Glutamatergic neuron (in vitro differentiated cells): ENCODE results near the gene EXO5. TPM values are rescaled to one million over a fixed set of nuclear protein-coding genes. Genes with fewer than 3 reads are reported as not detected.
"Not testable (repeated sequence)": the region's sequence is repeated elsewhere in the genome, so short reads cannot be mapped to it uniquely, and the experiment has no call there.

ENCODE experiments used
- DNase-seq: peaks from one replicate; pipeline ENCODE4 v3.0.0; 2022
- H3K27ac Mint-ChIP-seq: one replicate; pipeline ENCODE4 v1.8.0; 2020; ENCODE audit warnings: mild to moderate bottlenecking, mixed read lengths, inconsistent platforms; ENCODE audit not compliant: unreplicated experiment
- H3K27me3 Mint-ChIP-seq: one replicate; pipeline ENCODE4 v1.8.0; 2020; ENCODE audit warnings: mild to moderate bottlenecking, moderate library complexity, mixed read lengths, inconsistent platforms; ENCODE audit not compliant: unreplicated experiment
- H3K36me3 Mint-ChIP-seq: one replicate; pipeline ENCODE4 v1.8.0; 2020; ENCODE audit warnings: mild to moderate bottlenecking, mixed read lengths, inconsistent platforms; ENCODE audit not compliant: unreplicated experiment
- H3K4me1 Mint-ChIP-seq: one replicate; pipeline ENCODE4 v1.8.0; 2020; ENCODE audit warnings: mild to moderate bottlenecking, low read depth, mixed read lengths, inconsistent platforms; ENCODE audit not compliant: unreplicated experiment
- H3K4me3 Mint-ChIP-seq: one replicate; pipeline ENCODE4 v1.8.0; 2020; ENCODE audit warnings: mild to moderate bottlenecking, mixed read lengths, inconsistent platforms; ENCODE audit not compliant: unreplicated experiment
- H3K9me3 Mint-ChIP-seq: one replicate; pipeline ENCODE4 v1.8.0; 2020; ENCODE audit warnings: mild to moderate bottlenecking, moderate library complexity, mixed read lengths, inconsistent platforms; ENCODE audit not compliant: unreplicated experiment
- total RNA-seq: library from RNA; stranded (reverse); fragmentation: NEBNext Ultra II Directional; extraction: Animal tissue kit (Norgen Biotek cat#: 25700); gene quantifications from one replicate; pipeline ENCODE4 v1.2.1, GENCODE V29; 2021; ENCODE audit not compliant: unreplicated experiment
- TF ChIP-seq, protein P1 (sequence below): fragments of 200-600 bp; sonication (generic); IDR thresholded peaks from one replicate; pipeline ENCODE4 v1.5.0; 2021; ENCODE audit not compliant: partially characterized antibody, unreplicated experiment

EXO5 gene
- total RNA-seq, 1 donor from 2014 or later = 11.9 TPM

DNA sequence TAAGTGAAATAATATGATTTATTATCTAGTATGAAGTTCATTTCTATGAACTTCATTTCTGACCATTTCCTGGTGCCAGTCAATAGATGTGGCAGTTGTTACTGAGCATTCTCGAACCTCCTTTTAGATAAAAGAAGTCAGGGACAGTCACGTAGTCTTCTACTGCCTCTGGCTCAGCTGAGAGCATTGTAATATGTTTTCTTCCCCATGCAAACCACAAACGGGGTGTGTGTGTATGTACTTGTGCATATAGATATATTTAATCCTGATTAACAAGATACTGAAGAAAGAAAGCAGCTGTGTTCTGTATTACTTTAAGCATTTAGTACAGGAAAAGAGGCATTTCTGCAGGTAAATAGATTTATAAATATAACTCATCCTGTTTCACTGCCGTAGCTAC, 44.5 kb downstream of the EXO5 start:
- DNase-seq = no peak
- Mint-ChIP-seq H3K27me3 (no peaks in the 10 kb centered on the region), H3K9me3 (no peaks in the 10 kb centered on the region), H3K4me3 (no peak overlapping the region), H3K4me1 (no peaks in the 10 kb centered on the region), H3K27ac (no peak overlapping the region), H3K36me3 (no peaks in the 10 kb centered on the region)
- TF ChIP-seq, protein P1, sequence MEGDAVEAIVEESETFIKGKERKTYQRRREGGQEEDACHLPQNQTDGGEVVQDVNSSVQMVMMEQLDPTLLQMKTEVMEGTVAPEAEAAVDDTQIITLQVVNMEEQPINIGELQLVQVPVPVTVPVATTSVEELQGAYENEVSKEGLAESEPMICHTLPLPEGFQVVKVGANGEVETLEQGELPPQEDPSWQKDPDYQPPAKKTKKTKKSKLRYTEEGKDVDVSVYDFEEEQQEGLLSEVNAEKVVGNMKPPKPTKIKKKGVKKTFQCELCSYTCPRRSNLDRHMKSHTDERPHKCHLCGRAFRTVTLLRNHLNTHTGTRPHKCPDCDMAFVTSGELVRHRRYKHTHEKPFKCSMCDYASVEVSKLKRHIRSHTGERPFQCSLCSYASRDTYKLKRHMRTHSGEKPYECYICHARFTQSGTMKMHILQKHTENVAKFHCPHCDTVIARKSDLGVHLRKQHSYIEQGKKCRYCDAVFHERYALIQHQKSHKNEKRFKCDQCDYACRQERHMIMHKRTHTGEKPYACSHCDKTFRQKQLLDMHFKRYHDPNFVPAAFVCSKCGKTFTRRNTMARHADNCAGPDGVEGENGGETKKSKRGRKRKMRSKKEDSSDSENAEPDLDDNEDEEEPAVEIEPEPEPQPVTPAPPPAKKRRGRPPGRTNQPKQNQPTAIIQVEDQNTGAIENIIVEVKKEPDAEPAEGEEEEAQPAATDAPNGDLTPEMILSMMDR = no peak

DNA sequence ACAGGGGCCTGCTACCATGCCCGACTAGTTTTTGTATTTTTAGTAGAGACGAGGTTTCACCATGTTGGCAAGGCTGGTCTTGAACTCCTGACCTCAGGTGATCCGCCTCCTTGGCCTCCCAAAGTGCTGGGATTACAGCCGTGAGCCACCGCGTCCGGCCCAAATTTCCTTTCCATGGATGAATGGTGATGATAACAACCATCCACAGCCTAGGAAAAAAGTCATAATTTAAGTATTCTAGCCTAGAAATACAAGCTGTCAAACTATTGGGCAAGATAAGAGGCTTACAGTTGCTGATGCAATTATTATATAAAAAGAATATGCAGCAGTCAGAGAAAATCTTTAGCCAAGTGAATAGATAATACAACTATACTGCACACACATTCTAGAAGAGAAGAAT, 46.2 kb downstream of the EXO5 start:
- not testable (repeated sequence) for DNase-seq, H3K4me1 Mint-ChIP-seq, H3K27ac Mint-ChIP-seq, H3K4me3 Mint-ChIP-seq, H3K36me3 Mint-ChIP-seq, H3K9me3 Mint-ChIP-seq, H3K27me3 Mint-ChIP-seq

DNA sequence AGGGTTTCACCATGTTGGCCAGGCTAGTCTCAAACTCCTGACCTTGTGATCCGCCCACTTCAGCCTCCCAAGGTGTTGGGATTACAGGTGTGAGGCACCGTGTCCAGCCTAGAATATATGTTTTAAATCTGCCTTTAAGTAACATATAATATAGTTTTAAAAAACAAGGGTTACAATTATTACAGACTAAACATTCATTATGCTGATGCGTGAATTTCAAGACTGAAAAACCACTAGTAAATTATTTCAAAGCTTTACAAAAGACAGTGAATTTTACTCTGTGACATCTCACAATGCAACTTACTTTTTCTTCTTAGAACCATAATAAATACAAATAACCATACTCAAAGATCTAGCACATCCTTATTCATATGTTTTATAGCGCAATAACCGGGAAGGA, 47.6 kb downstream of the EXO5 start:
- H3K36me3 Mint-ChIP-seq = peaks cover 3% of the 10 kb centered on the region
- no peaks in the 10 kb centered on the region for H3K4me1 Mint-ChIP-seq
- no peak for DNase-seq
- H3K27me3 Mint-ChIP-seq = peaks cover 1% of the 10 kb centered on the region
- no peak overlapping the region for H3K4me3 Mint-ChIP-seq
- TF ChIP-seq, protein P1 = no peak
- H3K9me3 Mint-ChIP-seq = peaks cover 2% of the 10 kb centered on the region
- H3K27ac Mint-ChIP-seq = no peak overlapping the region

DNA sequence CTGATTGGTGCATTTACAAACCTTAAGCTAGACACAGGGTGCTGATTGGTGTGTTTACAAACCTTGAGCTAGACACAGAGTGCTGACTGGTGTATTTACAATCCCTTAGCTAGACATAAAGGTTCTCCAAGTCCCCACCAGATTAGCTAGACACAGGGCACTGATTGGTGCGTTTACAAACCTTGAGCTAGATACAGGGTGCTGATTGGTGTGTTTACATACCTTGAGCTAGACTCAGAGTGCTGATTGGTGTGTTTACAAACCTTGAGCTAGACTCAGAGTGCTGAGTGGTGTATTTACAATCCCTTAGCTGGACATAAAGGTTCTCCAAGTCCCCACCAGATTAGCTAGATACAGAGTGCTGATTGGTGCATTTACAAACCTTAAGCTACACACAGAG, 49.7 kb downstream of the EXO5 start:
- not testable (repeated sequence) for H3K36me3 Mint-ChIP-seq, H3K27ac Mint-ChIP-seq, H3K4me1 Mint-ChIP-seq, H3K4me3 Mint-ChIP-seq, H3K27me3 Mint-ChIP-seq, DNase-seq, H3K9me3 Mint-ChIP-seq

DNA sequence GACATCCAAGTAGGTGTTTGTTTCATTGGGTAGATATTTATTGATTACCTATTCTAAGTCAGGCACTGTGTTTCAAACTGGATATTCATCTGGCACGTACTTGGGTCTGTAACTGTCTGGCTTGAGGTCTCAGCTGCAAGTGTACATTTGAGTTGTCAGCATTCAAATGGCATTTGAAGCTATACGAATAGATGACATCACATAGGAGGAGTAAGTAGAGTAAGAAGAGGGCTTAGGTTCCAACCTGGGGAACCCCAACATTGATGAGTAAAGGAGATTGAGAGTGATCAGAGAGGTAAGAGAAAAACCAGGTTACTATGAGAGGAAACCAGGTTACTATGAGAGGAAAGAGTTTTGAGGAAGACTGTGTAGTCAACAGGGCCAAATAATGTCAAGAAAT, 53.6 kb downstream of the EXO5 start:
- no peak for DNase-seq
- Mint-ChIP-seq H3K4me3 (no peak overlapping the region), H3K36me3 (peaks cover 3% of the 10 kb centered on the region), H3K4me1 (no peaks in the 10 kb centered on the region), H3K27me3 (peaks cover 3% of the 10 kb centered on the region), H3K27ac (no peak overlapping the region), H3K9me3 (peaks cover 2% of the 10 kb centered on the region)
- TF ChIP-seq, protein P1 = no peak

DNA sequence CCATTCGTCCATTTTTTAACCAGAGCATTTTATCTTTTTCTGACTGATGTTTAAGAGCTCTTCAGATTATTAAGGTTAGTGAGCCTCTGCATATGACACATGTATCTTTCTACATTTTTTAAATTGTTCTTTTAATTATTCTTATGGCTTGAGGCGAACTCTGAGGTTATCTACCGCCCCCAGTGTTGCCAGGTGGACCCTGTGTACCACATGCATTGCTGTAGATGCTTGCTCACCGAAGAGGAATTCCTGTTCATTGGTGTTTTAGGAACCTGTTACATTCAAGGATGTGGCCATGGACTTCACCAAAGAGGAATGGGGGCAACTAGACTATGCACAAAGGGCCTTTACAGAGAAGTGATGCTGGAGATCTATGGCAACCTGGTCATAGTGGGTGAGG, 54.7 kb downstream of the EXO5 start:
- TF ChIP-seq, protein P1 = no peak
- no peak overlapping the region for H3K27ac Mint-ChIP-seq
- H3K4me1 Mint-ChIP-seq = no peaks in the 10 kb centered on the region
- H3K36me3 Mint-ChIP-seq = peaks cover 3% of the 10 kb centered on the region
- H3K27me3 Mint-ChIP-seq = peaks cover 3% of the 10 kb centered on the region
- DNase-seq = no peak
- no peak overlapping the region for H3K4me3 Mint-ChIP-seq
- H3K9me3 Mint-ChIP-seq = peaks cover 2% of the 10 kb centered on the region
